Measurements from ENCODE around the gene KLHDC7B.

GRCh38 chr22:50537765-50538164, 7.9 kb upstream of the KLHDC7B start:
- TF ChIP-seq POLR2AphosphoS5 (IDR thresholded peaks at IDR 0.05) = no peak
- no peak for TF ChIP-seq POLR2A (IDR thresholded peaks at IDR 0.05)

Data from upper lobe of left lung (tissue), 4 donors.